ENCODE measurements around the gene SYNPR.
"Not testable (repeated sequence)": the region's sequence is repeated elsewhere in the genome, so short reads cannot be mapped to it uniquely, and the experiment has no call there.

The SYNPR gene

GRCh38 chr3:63644212-63644797, 366.2 kb downstream of the SYNPR start:
- DNase-seq, result no peak

- DNase-seq, result not testable (repeated sequence)
These were observed 367.0 kb downstream of the SYNPR start for GRCh38 chr3:63644928-63645781.

GRCh38 chr3:63652066-63652725, 374.1 kb downstream of the SYNPR start, which contains the start of gene SNTN:
TSS of gene SNTN (plus strand) at chr3:63652675. CDS start at chr3:63652688, 13 bp downstream.
- DNase-seq, result no peak

GRCh38 chr3:63654211-63654610, 376.1 kb downstream of the SYNPR start:
- DNase-seq, result no peak

- no peak for DNase-seq
These were observed 376.8 kb downstream of the SYNPR start for GRCh38 chr3:63654931-63655330.

GRCh38 chr3:63655519-63655918, 377.4 kb downstream of the SYNPR start:
- no peak for DNase-seq

- no peak for DNase-seq
These were observed 378.7 kb downstream of the SYNPR start for GRCh38 chr3:63656786-63657185.

GRCh38 chr3:63661242-63661641, 383.1 kb downstream of the SYNPR start:
- no peak for DNase-seq

- no peak for DNase-seq
These were observed 383.9 kb downstream of the SYNPR start for GRCh38 chr3:63662011-63662410.

- DNase-seq, result no peak
These were observed 384.4 kb downstream of the SYNPR start for GRCh38 chr3:63662500-63662899.
